GM12878 (cell line): ENCODE results near the gene CAST. TPM values are rescaled to one million over a fixed set of nuclear protein-coding genes. Genes with fewer than 3 reads are reported as not detected.
A peak's percentile ranks its signal among the peaks of the same experiment; 100 is the strongest.

Experiments
- ATAC-seq: fragments of 200-7000 bp; cut with Tn5 transposase; 3 replicates; pipeline ENCODE4 v1.9.1; 2020; ENCODE audit warnings: mild to moderate bottlenecking, moderate library complexity
- BruUV-seq: library from RNA; stranded (reverse); fragments of 400-500 nt; replicated peaks from 2 replicates; lab custom pipeline; 2021; lab: Mats Ljungman, UMichigan
- CTCF ChIA-PET: fragments of 300-600 bp; sonication (Branson Sonifier 250); formaldehyde crosslinking; extraction: SDS; loops from one replicate; lab custom pipeline; 2021; ENCODE audit warnings: inconsistent platforms; lab: Yijun Ruan, JAX
- POLR2A ChIA-PET: fragments of 350-600 bp; formaldehyde crosslinking; extraction: SDS; loops from one replicate; lab custom pipeline; 2021; ENCODE audit warnings: inconsistent platforms; lab: Charles Lee
- RAD21 ChIA-PET: fragments of 300-600 bp; sonication (Branson Sonifier 250); formaldehyde crosslinking; loops from one replicate; lab custom pipeline; 2023; ENCODE audit warnings: antibody characterized with exemption; ENCODE audit not compliant: unreplicated experiment; lab: Charles Lee
- SMC1A ChIA-PET: fragments of 300-600 bp; sonication (Branson Sonifier 250); formaldehyde crosslinking; loops from one replicate; lab custom pipeline; 2023; ENCODE audit not compliant: unreplicated experiment, uncharacterized antibody; lab: Charles Lee
- DNase-seq: peaks from one replicate; pipeline ENCODE4 v3.0.0-alpha.2; 2011; ENCODE audit warnings: low read depth, low spot score
- FAIRE-seq: peaks from 3 replicates; lab custom pipeline; 2011; peaks lifted over from hg19 to GRCh38; lab: Jason Lieb, UNC
- H2AFZ ChIP-seq: 2 replicates; pipeline ENCODE4 v1.6.0; 2011; ENCODE audit warnings: low read depth, low read length, control low read depth; ENCODE audit not compliant: control insufficient read depth
- H3K27ac ChIP-seq: 2 replicates; pipeline ENCODE4 v1.5.1; 2011; ENCODE audit warnings: control low read depth; ENCODE audit not compliant: control insufficient read depth, insufficient read depth
- H3K27me3 ChIP-seq, 2 experiments: replicated peaks in 1 of 2; 2 replicates each; pipeline versions ENCODE4 v1.6.0 to v1.6.1; 2011; ENCODE audit warnings: low read length in 1 of 2; ENCODE audit not compliant: control insufficient read depth in 2 of 2, insufficient read depth in 2 of 2
- H3K36me3 ChIP-seq, 2 experiments: 2 replicates each; pipeline ENCODE4 v1.5.1; 2011; ENCODE audit warnings: low read length in 1 of 2; ENCODE audit not compliant: control insufficient read depth in 2 of 2, insufficient read depth in 2 of 2
- H3K4me1 ChIP-seq: 2 replicates; pipeline ENCODE4 v1.6.1; 2011; ENCODE audit warnings: mild to moderate bottlenecking, low read length, moderate library complexity, mixed read lengths; ENCODE audit not compliant: control insufficient read depth, insufficient read depth
- H3K4me2 ChIP-seq: 2 replicates; pipeline ENCODE4 v1.6.0; 2011; ENCODE audit warnings: control low read depth; ENCODE audit not compliant: control insufficient read depth, insufficient read depth
- H3K4me3 ChIP-seq: fragments of 200-600 bp; sonication (generic); 2 replicates; pipeline ENCODE4 v1.5.1; 2016
- H3K79me2 ChIP-seq: 2 replicates; pipeline ENCODE4 v1.6.0; 2011; ENCODE audit warnings: low read length; ENCODE audit not compliant: control insufficient read depth, insufficient read depth
- H3K9ac ChIP-seq: 2 replicates; pipeline ENCODE4 v1.8.0; 2011; ENCODE audit warnings: low read length, control low read depth, mixed read lengths; ENCODE audit not compliant: control insufficient read depth, insufficient read depth
- H3K9me3 ChIP-seq: replicated peaks from 3 replicates; pipeline ENCODE4 v1.5.1; 2011; ENCODE audit warnings: mild to moderate bottlenecking, low read length; ENCODE audit not compliant: control insufficient read depth, insufficient read depth
- H4K20me1 ChIP-seq: 2 replicates; pipeline ENCODE4 v1.6.0; 2011; ENCODE audit not compliant: control insufficient read depth, insufficient read depth
- IKZF1 ChIP-seq: fragments of 450-650 bp; conservative IDR thresholded peaks from 2 replicates; pipeline ENCODE4 v1.6.1; 2017; ENCODE audit warnings: antibody characterized with exemption, mild to moderate bottlenecking
- RAD21 ChIP-seq: IDR thresholded peaks from 2 replicates; pipeline ENCODE4 v1.6.1; 2011; ENCODE audit warnings: mild to moderate bottlenecking, low read depth, low read length, moderate library complexity; ENCODE audit not compliant: insufficient read depth
- ZSCAN29 ChIP-seq: fragments of 450-650 bp; IDR thresholded peaks from 2 replicates; pipeline ENCODE4 v1.6.1; 2017; ENCODE audit warnings: mild to moderate bottlenecking, moderate library complexity
- ZZZ3 ChIP-seq: IDR thresholded peaks from 2 replicates; pipeline ENCODE4 v1.6.1; 2011; ENCODE audit warnings: low read depth; ENCODE audit not compliant: control insufficient read depth, insufficient read length
- WGBS: methylation state at CpG from one replicate; pipeline ENCODE4 v1.1.6; 2016; ENCODE audit warnings: low lambda C conversion rate; ENCODE audit not compliant: insufficient replicate concordance, insufficient coverage; ENCODE audit errors: missing lambda C conversion rate; 5-methylcytosine and 5-hydroxymethylcytosine counted together
- in situ Hi-C: fragments of 300-500 bp; cut with MboI; formaldehyde crosslinking; loops from 9 replicates; pipeline ENCODE4 v1.14.3; 2018; ENCODE audit warnings: mixed read lengths
- intact Hi-C: fragments of 100-400 bp; cut with micrococcal nuclease; formaldehyde crosslinking; loops from one replicate; pipeline ENCODE4 v1.14.2; 2022; ENCODE audit not compliant: unreplicated experiment
- polyA plus RNA-seq, 11 experiments: library from polyadenylated mRNA; depleted of rRNA in 4 of 11; unstranded in 6 of 11; stranded (reverse) in 5 of 11; fragments of >200 nt; fragmentation: Nextera tagmentation in 4 of 11; fragmentation: Illumina TruSeq in 1 of 11; extraction: Ambion mirVana in 4 of 11; extraction: Trizol in 1 of 11; gene quantifications; 1 replicate in 1 of 11; 2 replicates in 10 of 11; pipeline versions ENCODE4 v1.2.1 to v1.2.3, GENCODE V29; 2011 to 2016; ENCODE audit warnings: inconsistent platforms in 2 of 11, missing spikeins in 2 of 11, low read depth in 1 of 11
- total RNA-seq, 4 experiments: library from RNA; depleted of rRNA in 3 of 4; stranded (reverse); fragments of >200 nt in 3 of 4; fragmentation: Illumina TruSeq in 1 of 4; extraction: Trizol in 1 of 4; gene quantifications; 2 replicates each; pipeline versions ENCODE4 v1.2.1 to v1.2.3, GENCODE V29; 2013 to 2021
- TF ChIP-seq, protein P1 (sequence below): IDR thresholded peaks from 2 replicates; pipeline ENCODE4 v1.6.1; 2012; ENCODE audit warnings: mild to moderate bottlenecking, low read depth, low read length

Gene CAST
- total and polyA plus RNA-seq, 10 of the 15 experiments (the other 5 are each of a cell fraction or from before 2014, with no cell fraction given) = 31.7 to 140 (median 68.5) TPM

DNA sequence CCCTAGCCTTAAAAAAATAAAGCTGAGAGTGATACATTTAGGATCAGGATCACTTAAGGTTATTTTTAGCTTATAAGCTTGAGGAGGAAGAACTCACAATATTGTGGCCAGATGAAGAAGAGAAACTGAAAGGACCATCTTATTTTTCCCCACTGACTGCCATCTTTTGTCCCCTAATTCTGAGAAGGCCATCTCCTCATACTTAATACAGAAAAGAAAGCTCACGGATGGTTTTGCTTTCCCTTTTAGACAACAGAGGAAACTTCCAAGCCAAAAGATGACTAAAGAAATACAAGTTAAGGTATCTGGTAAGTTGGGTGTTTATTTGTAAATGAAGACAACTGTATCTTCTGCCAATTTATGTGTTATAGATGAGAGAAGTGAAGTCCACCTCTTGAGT, 109.2 kb downstream of the CAST start:
- Histone ChIP-seq H3K27ac (no peak overlapping the region), H3K9ac (no peak overlapping the region), H3K4me2 (no peak overlapping the region), H3K9me3 (no peaks in the 10 kb centered on the region; the same call in 2 of the 3 replicates), H3K79me2 (no peaks in the 10 kb centered on the region), H2AFZ (no peak overlapping the region), H3K27me3 (no peaks in the 10 kb centered on the region), H3K36me3 (peaks cover 6 to 35% of the 10 kb centered on the region in 2 experiments), H4K20me1 (no peaks in the 10 kb centered on the region), H3K4me1 (no peaks in the 10 kb centered on the region), H3K4me3 (no peak overlapping the region)
- DNase-seq (no peak), FAIRE-seq (no peak), ATAC-seq (peak; percentile 36; the same call in 1 of the 3 replicates)
- CTCF ChIA-PET = interaction anchor here (0.7 to 4.5 kb wide), 6 partner anchors 9 to 390 kb away, joined by 3 to 23 read pairs (median 6); partner anchors contain the start of gene LIX1
- SMC1A ChIA-PET = interaction anchor here (0.9 to 2.1 kb wide), 6 partner anchors 9 to 390 kb away, joined by 3 to 7 read pairs (median 4); no protein-coding TSS in a partner anchor
- WGBS = 100% methylated on average over 1 of the region's 1 CpG
- no TSS peak for BruUV-seq
- no peak for TF ChIP-seq ZZZ3
- TF ChIP-seq, protein P1, sequence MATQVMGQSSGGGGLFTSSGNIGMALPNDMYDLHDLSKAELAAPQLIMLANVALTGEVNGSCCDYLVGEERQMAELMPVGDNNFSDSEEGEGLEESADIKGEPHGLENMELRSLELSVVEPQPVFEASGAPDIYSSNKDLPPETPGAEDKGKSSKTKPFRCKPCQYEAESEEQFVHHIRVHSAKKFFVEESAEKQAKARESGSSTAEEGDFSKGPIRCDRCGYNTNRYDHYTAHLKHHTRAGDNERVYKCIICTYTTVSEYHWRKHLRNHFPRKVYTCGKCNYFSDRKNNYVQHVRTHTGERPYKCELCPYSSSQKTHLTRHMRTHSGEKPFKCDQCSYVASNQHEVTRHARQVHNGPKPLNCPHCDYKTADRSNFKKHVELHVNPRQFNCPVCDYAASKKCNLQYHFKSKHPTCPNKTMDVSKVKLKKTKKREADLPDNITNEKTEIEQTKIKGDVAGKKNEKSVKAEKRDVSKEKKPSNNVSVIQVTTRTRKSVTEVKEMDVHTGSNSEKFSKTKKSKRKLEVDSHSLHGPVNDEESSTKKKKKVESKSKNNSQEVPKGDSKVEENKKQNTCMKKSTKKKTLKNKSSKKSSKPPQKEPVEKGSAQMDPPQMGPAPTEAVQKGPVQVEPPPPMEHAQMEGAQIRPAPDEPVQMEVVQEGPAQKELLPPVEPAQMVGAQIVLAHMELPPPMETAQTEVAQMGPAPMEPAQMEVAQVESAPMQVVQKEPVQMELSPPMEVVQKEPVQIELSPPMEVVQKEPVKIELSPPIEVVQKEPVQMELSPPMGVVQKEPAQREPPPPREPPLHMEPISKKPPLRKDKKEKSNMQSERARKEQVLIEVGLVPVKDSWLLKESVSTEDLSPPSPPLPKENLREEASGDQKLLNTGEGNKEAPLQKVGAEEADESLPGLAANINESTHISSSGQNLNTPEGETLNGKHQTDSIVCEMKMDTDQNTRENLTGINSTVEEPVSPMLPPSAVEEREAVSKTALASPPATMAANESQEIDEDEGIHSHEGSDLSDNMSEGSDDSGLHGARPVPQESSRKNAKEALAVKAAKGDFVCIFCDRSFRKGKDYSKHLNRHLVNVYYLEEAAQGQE = no peak
- TF ChIP-seq ZSCAN29 = no peak
- no peak for TF ChIP-seq RAD21
- no peak for TF ChIP-seq IKZF1
- in situ Hi-C loops (no loop called here), intact Hi-C loops (no loop called here)
- RAD21 ChIA-PET = interaction anchor here (0.9 to 1.0 kb wide), 2 partner anchors 19 to 105 kb away, joined by 3 to 6 read pairs; partner anchors contain the start of gene ERAP2
- POLR2A ChIA-PET = no interaction called here
